GM23248 (cell line): ENCODE results near the gene PPFIA3.

ENCODE experiments used
- EZH2 ChIP-seq: fragments of 200-600 bp; sonication (generic); IDR thresholded peaks from 2 replicates; pipeline ENCODE4 v1.6.1; 2018; ENCODE audit warnings: antibody characterized with exemption, mild to moderate bottlenecking; ENCODE audit not compliant: insufficient read depth, poor library complexity, severe bottlenecking
- EZH2phosphoT487 ChIP-seq: fragments of 200-600 bp; sonication (generic); IDR thresholded peaks from 2 replicates; pipeline ENCODE4 v1.6.1; 2018; ENCODE audit warnings: antibody characterized with exemption, moderate library complexity, mild to moderate bottlenecking, low read depth; ENCODE audit not compliant: insufficient read depth

DNA sequence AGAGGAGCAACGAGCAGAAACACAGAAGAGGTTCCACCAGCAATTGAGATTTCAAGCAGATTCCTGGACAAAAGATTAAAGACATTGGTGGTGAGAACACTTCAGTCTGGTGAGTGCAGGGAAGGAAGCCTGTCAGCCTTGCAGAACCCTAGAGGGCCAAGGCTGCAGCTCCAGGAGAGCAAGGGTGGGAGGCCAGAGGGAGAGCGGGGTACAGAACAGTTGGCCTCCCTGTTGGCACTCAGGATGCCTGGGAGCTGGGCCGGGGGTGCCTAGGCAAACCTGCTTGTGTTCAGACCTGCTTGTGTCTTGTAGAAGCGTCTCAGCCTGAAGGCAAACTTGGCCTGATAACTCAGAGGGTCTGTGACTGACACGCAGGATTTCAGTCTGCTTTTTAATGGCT lies 10.3 kb upstream of the PPFIA3 start:
- TF ChIP-seq EZH2 (no peak), EZH2phosphoT487 (no peak)
